Bronchial epithelial cell (primary cell): Measurements from ENCODE around the gene BPIFB1. TPM values are rescaled to one million over a fixed set of nuclear protein-coding genes. Genes with fewer than 3 reads are reported as not detected.

Experiments
- DNase-seq: peaks from one replicate; pipeline ENCODE4 v3.0.0-alpha.2; 2010; ENCODE audit warnings: low read depth
- FAIRE-seq: peaks from 2 replicates; lab custom pipeline; 2011; peaks lifted over from hg19 to GRCh38; lab: Jason Lieb, UNC
- H3K27me3 ChIP-seq: 2 replicates; pipeline ENCODE4 v1.5.1; 2011; ENCODE audit warnings: low read length; ENCODE audit not compliant: control insufficient read depth, insufficient read depth
- H3K36me3 ChIP-seq: 2 replicates; pipeline ENCODE4 v1.5.1; 2011; ENCODE audit warnings: low read length; ENCODE audit not compliant: control insufficient read depth, insufficient read depth
- H3K4me3 ChIP-seq: 2 replicates; pipeline ENCODE4 v1.5.1; 2011; ENCODE audit warnings: mild to moderate bottlenecking, low read depth, low read length, control low read depth
- CTCF ChIP-seq: IDR thresholded peaks from 2 replicates; pipeline ENCODE4 v1.5.1; 2011; ENCODE audit warnings: mild to moderate bottlenecking, moderate library complexity, low read length, control low read depth, inconsistent platforms; ENCODE audit not compliant: insufficient read depth, severe bottlenecking
- total RNA-seq: library from RNA; depleted of rRNA; stranded (reverse); fragments of >200 nt; gene quantifications from 2 replicates; pipeline ENCODE4 v1.2.1, GENCODE V29; 2014

The BPIFB1 gene
- total RNA-seq, 1 donor from 2014 or later = not detected

GRCh38 chr20:33273117-33273851, 9.7 kb upstream of the BPIFB1 start:
- H3K36me3 ChIP-seq = no peaks in the 10 kb centered on the region
- no peak overlapping the region for H3K4me3 ChIP-seq
- no peak for DNase-seq
- no peak for TF ChIP-seq CTCF
- no peak for FAIRE-seq
- peaks cover 4% of the 10 kb centered on the region for H3K27me3 ChIP-seq

GRCh38 chr20:33275215-33275614, 7.8 kb upstream of the BPIFB1 start:
- TF ChIP-seq CTCF = no peak
- DNase-seq (no peak), FAIRE-seq (no peak)
- peaks cover 7% of the 10 kb centered on the region for H3K27me3 ChIP-seq
- no peak overlapping the region for H3K4me3 ChIP-seq
- H3K36me3 ChIP-seq = no peaks in the 10 kb centered on the region

- no peak for DNase-seq
- H3K36me3 ChIP-seq = no peaks in the 10 kb centered on the region
- H3K4me3 ChIP-seq = no peak overlapping the region
- no peak for FAIRE-seq
- no peak for TF ChIP-seq CTCF
- H3K27me3 ChIP-seq = peaks cover 9% of the 10 kb centered on the region
Observed at GRCh38 chr20:33275871-33276270, 7.1 kb upstream of the BPIFB1 start.

GRCh38 chr20:33276303-33277113, 6.5 kb upstream of the BPIFB1 start:
- Histone ChIP-seq H3K27me3 (peaks cover 9% of the 10 kb centered on the region), H3K36me3 (no peaks in the 10 kb centered on the region), H3K4me3 (no peak overlapping the region)
- FAIRE-seq (peak; percentile 28), DNase-seq (no peak)
- TF ChIP-seq CTCF = no peak

GRCh38 chr20:33277471-33278441, 5.3 kb upstream of the BPIFB1 start:
- no peak for TF ChIP-seq CTCF
- Histone ChIP-seq H3K4me3 (no peak overlapping the region), H3K27me3 (peaks cover 9% of the 10 kb centered on the region), H3K36me3 (no peaks in the 10 kb centered on the region)
- FAIRE-seq = no peak
- no peak for DNase-seq
